Epithelial cell of proximal tubule (primary cell): ENCODE results near the gene ARPC1A. TPM values are rescaled to one million over a fixed set of nuclear protein-coding genes. Genes with fewer than 3 reads are reported as not detected.
A peak's percentile ranks its signal among the peaks of the same experiment; 100 is the strongest.

Experiments used
- DNase-seq: peaks from one replicate; pipeline ENCODE4 v3.0.0-alpha.2; 2011; ENCODE audit warnings: low read depth
- H3K4me3 ChIP-seq: 2 replicates; pipeline ENCODE4 v1.5.1; 2011; ENCODE audit warnings: low read depth, mild to moderate bottlenecking, low read length
- total RNA-seq: library from RNA; depleted of rRNA; stranded (reverse); fragments of >200 nt; gene quantifications from 2 replicates; pipeline ENCODE4 v1.2.3, GENCODE V29; 2015
- TF ChIP-seq, protein P1 (sequence below): conservative IDR thresholded peaks from 2 replicates; pipeline ENCODE4 v1.5.1; 2012; ENCODE audit warnings: low read depth, mild to moderate bottlenecking, low read length

ARPC1A gene
- total RNA-seq, 1 donor from 2014 or later = 198 TPM

- no peak overlapping the region for H3K4me3 ChIP-seq
- TF ChIP-seq, protein P1, sequence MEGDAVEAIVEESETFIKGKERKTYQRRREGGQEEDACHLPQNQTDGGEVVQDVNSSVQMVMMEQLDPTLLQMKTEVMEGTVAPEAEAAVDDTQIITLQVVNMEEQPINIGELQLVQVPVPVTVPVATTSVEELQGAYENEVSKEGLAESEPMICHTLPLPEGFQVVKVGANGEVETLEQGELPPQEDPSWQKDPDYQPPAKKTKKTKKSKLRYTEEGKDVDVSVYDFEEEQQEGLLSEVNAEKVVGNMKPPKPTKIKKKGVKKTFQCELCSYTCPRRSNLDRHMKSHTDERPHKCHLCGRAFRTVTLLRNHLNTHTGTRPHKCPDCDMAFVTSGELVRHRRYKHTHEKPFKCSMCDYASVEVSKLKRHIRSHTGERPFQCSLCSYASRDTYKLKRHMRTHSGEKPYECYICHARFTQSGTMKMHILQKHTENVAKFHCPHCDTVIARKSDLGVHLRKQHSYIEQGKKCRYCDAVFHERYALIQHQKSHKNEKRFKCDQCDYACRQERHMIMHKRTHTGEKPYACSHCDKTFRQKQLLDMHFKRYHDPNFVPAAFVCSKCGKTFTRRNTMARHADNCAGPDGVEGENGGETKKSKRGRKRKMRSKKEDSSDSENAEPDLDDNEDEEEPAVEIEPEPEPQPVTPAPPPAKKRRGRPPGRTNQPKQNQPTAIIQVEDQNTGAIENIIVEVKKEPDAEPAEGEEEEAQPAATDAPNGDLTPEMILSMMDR = no peak
- DNase-seq = no peak
These were observed 65.4 kb downstream of the ARPC1A start for GRCh38 chr7:99390941-99391602.

DNA sequence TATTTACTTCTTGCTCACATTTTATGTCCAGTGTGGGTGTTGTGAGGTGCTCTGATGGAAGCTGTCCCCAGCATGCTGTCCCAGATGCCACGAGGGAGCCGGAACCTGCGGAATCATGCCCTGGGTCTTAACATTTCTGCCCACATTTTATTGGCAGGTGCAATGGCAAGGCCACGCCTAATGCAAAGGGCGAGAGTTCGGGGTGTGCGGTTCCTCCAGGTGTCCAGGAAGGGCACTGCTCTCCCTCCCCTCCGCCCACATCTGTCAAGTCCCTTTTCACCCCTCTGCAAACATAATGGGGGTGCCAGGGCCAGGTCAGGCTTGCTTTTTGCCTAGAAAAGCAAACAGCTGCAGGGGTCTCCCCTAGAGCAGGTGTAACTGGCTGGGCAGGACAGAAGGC, 66.3 kb downstream of the ARPC1A start:
- no peak overlapping the region for H3K4me3 ChIP-seq
- DNase-seq = no peak
- TF ChIP-seq, protein P1 = no peak

- H3K4me3 ChIP-seq = no peak overlapping the region
- TF ChIP-seq, protein P1 = no peak
- DNase-seq = no peak
These were observed 67.1 kb downstream of the ARPC1A start for GRCh38 chr7:99392659-99393354.

GRCh38 chr7:99393355-99394187, 67.9 kb downstream of the ARPC1A start:
- TF ChIP-seq, protein P1 = no peak
- DNase-seq = no peak
- H3K4me3 ChIP-seq = no peak overlapping the region

DNA sequence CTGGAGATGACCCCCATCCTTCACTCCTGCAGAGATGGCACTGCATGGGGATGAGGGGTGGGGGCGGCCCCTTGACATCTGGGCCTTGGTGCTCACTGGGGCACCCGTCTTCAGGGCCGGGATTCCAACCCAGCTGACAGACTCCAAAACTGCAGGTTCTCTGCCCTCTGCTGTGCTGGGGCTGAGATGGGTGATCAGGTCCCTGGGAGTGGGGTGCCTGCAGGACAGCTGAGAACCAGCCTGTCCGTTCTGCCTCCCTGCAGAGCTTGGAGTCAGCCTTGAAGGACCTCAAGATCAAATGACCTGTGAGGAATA, 68.4 kb downstream of the ARPC1A start:
- no peak overlapping the region for H3K4me3 ChIP-seq
- no peak for DNase-seq
- TF ChIP-seq, protein P1 = no peak

GRCh38 chr7:99395616-99396327, 70.1 kb downstream of the ARPC1A start:
- no peak overlapping the region for H3K4me3 ChIP-seq
- TF ChIP-seq, protein P1 = peak; percentile 25
- DNase-seq = no peak
